DOHH2 (cell line): ENCODE results near the gene ABTB2.

Experiments
- CTCF ChIP-seq: fragments of 200-600 bp; sonication (generic); IDR thresholded peaks from one replicate; pipeline ENCODE4 v1.5.1; 2014; ENCODE audit warnings: antibody characterized with exemption, mild to moderate bottlenecking, low read depth, low read length; ENCODE audit not compliant: poor library complexity, severe bottlenecking
- EZH2phosphoT487 ChIP-seq: fragments of 200-600 bp; sonication (generic); IDR thresholded peaks from 2 replicates; pipeline ENCODE4 v1.6.1; 2017; ENCODE audit warnings: borderline replicate concordance, mild to moderate bottlenecking, antibody characterized with exemption, low read length, moderate library complexity, mixed read lengths

GRCh38 chr11:34263441-34264091 lies 94.2 kb downstream of the ABTB2 start:
- TF ChIP-seq CTCF = no peak
- no peak for TF ChIP-seq EZH2phosphoT487
